Vagina (tissue), 2 donors: ENCODE results near the gene RARS2. TPM values are rescaled to one million over a fixed set of nuclear protein-coding genes. Genes with fewer than 3 reads are reported as not detected.

Experiments
- DNase-seq, 2 donors: peaks; one replicate each; pipeline ENCODE4 v3.0.0-alpha.2; 2017; ENCODE audit errors: extremely low spot score in 2 of 2
- H3K27ac ChIP-seq: fragments of 200-600 bp; sonication (generic); one replicate; pipeline ENCODE4 v1.5.1; 2019
- H3K27me3 ChIP-seq: fragments of 200-600 bp; sonication (generic); one replicate; pipeline ENCODE4 v1.5.1; 2019
- H3K36me3 ChIP-seq, 2 donors: fragments of 200-600 bp; sonication (generic); one replicate each; pipeline ENCODE4 v1.5.1; 2017 to 2019
- H3K4me1 ChIP-seq: fragments of 200-600 bp; sonication (generic); one replicate; pipeline ENCODE4 v1.5.1; 2019
- H3K4me3 ChIP-seq, 2 donors: fragments of 200-600 bp; sonication (generic); 1 replicate in 1 of 2; 2 replicates in 1 of 2; pipeline ENCODE4 v1.5.1; 2016 to 2019
- H3K9me3 ChIP-seq: fragments of 200-600 bp; sonication (generic); one replicate; pipeline ENCODE4 v1.5.1; 2019
- CTCF ChIP-seq, 3 experiments: fragments of 450-650 bp in 2 of 3; fragments of 200-600 bp in 1 of 3; sonication (generic) in 1 of 3; IDR thresholded peaks; one replicate each; pipeline ENCODE4 v1.5.1; 2017 to 2019; ENCODE audit warnings: antibody characterized with exemption in 3 of 3, mild to moderate bottlenecking in 2 of 3, moderate library complexity in 2 of 3
- POLR2A ChIP-seq, 2 donors: fragments of 450-650 bp; IDR thresholded peaks; one replicate each; pipeline ENCODE4 v1.6.1; 2017; ENCODE audit warnings: antibody characterized with exemption in 2 of 2, mild to moderate bottlenecking in 2 of 2, moderate library complexity in 2 of 2
- POLR2AphosphoS5 ChIP-seq, 2 donors: sonication (generic); formaldehyde crosslinking; IDR thresholded peaks; one replicate each; pipeline ENCODE4 v1.9.0; 2017; ENCODE audit warnings: antibody characterized with exemption in 2 of 2, mild to moderate bottlenecking in 2 of 2, low read depth in 1 of 2; ENCODE audit not compliant: insufficient read depth in 1 of 2
- intact Hi-C: fragments of 100-400 bp; cut with DNase I; formaldehyde crosslinking; loops from one replicate; pipeline ENCODE4 v1.15.1; 2023
- total RNA-seq: library from RNA; depleted of rRNA; stranded (reverse); fragments of >200 nt; gene quantifications from one replicate; pipeline ENCODE4 v1.2.3, GENCODE V29; 2016

The RARS2 gene
- total RNA-seq, 1 donor from 2014 or later, result 17.9 TPM

GRCh38 chr6:87633851-87634250 is 44.1 kb upstream of the RARS2 start:
- no peaks in the 10 kb centered on the region for H3K27me3 ChIP-seq
- H3K9me3 ChIP-seq, result no peaks in the 10 kb centered on the region
- no peaks in the 10 kb centered on the region for H3K36me3 ChIP-seq
- H3K27ac ChIP-seq, result no peak overlapping the region
- TF ChIP-seq POLR2A (IDR thresholded peaks at IDR 0.05) (no peak), POLR2AphosphoS5 (IDR thresholded peaks at IDR 0.05; ENCODE audit: insufficient read depth in 1 of 2, low read depth in 1 of 2) (no peak), CTCF (IDR thresholded peaks at IDR 0.05) (no peak)
- intact Hi-C loops, result no loop called here
- H3K4me3 ChIP-seq, result no peak overlapping the region
- H3K4me1 ChIP-seq, result no peaks in the 10 kb centered on the region
- DNase-seq, result no peak

GRCh38 chr6:87630746-87631145 is 41.0 kb upstream of the RARS2 start:
- no peak for TF ChIP-seq POLR2AphosphoS5 (IDR thresholded peaks at IDR 0.05; ENCODE audit: insufficient read depth in 1 of 2, low read depth in 1 of 2)
- no peak for TF ChIP-seq POLR2A (IDR thresholded peaks at IDR 0.05)
- no peak for TF ChIP-seq CTCF (IDR thresholded peaks at IDR 0.05)
- Histone ChIP-seq H3K4me1 (no peaks in the 10 kb centered on the region), H3K27ac (no peak overlapping the region), H3K4me3 (no peak overlapping the region), H3K27me3 (no peaks in the 10 kb centered on the region), H3K9me3 (no peaks in the 10 kb centered on the region), H3K36me3 (no peaks in the 10 kb centered on the region)
- DNase-seq, result no peak
- intact Hi-C loops, result no loop called here

GRCh38 chr6:87628881-87629280 is 39.1 kb upstream of the RARS2 start:
- TF ChIP-seq CTCF (IDR thresholded peaks at IDR 0.05) (no peak), POLR2A (IDR thresholded peaks at IDR 0.05) (no peak), POLR2AphosphoS5 (IDR thresholded peaks at IDR 0.05; ENCODE audit: insufficient read depth in 1 of 2, low read depth in 1 of 2) (no peak)
- Histone ChIP-seq H3K27me3 (no peaks in the 10 kb centered on the region), H3K36me3 (peaks cover 0 to under 1% of the 10 kb centered on the region in 2 donors), H3K4me3 (no peak overlapping the region), H3K4me1 (no peaks in the 10 kb centered on the region), H3K9me3 (no peaks in the 10 kb centered on the region), H3K27ac (no peak overlapping the region)
- DNase-seq, result no peak
- intact Hi-C loops, result no loop called here

GRCh38 chr6:87628424-87628823 is 38.6 kb upstream of the RARS2 start:
- no peak for TF ChIP-seq CTCF (IDR thresholded peaks at IDR 0.05)
- TF ChIP-seq POLR2AphosphoS5 (IDR thresholded peaks at IDR 0.05; ENCODE audit: insufficient read depth in 1 of 2, low read depth in 1 of 2), result no peak
- TF ChIP-seq POLR2A (IDR thresholded peaks at IDR 0.05), result no peak
- H3K4me1 ChIP-seq, result no peaks in the 10 kb centered on the region
- H3K4me3 ChIP-seq, result no peak overlapping the region
- no peaks in the 10 kb centered on the region for H3K27me3 ChIP-seq
- H3K9me3 ChIP-seq, result no peaks in the 10 kb centered on the region
- H3K27ac ChIP-seq, result no peak overlapping the region
- DNase-seq, result no peak
- intact Hi-C loops, result no loop called here
- peaks cover 0 to 5% of the 10 kb centered on the region in 2 donors for H3K36me3 ChIP-seq

- Histone ChIP-seq H3K4me1 (no peaks in the 10 kb centered on the region), H3K27ac (no peak overlapping the region), H3K27me3 (no peaks in the 10 kb centered on the region), H3K9me3 (no peaks in the 10 kb centered on the region), H3K36me3 (peaks cover 0 to 12% of the 10 kb centered on the region in 2 donors), H3K4me3 (no peak overlapping the region)
- DNase-seq, result no peak
- TF ChIP-seq POLR2AphosphoS5 (IDR thresholded peaks at IDR 0.05; ENCODE audit: insufficient read depth in 1 of 2, low read depth in 1 of 2), result no peak
- TF ChIP-seq POLR2A (IDR thresholded peaks at IDR 0.05), result no peak
- no peak for TF ChIP-seq CTCF (IDR thresholded peaks at IDR 0.05)
- intact Hi-C loops, result no loop called here
Observed at GRCh38 chr6:87623248-87623647, 33.5 kb upstream of the RARS2 start.
